Ovary (tissue), 3 donors: ENCODE measurements around the gene FSD1L.

Experiments used
- POLR2A ChIP-seq: fragments of 450-650 bp; IDR thresholded peaks from one replicate; pipeline ENCODE4 v1.6.1; 2017; ENCODE audit warnings: antibody characterized with exemption, mild to moderate bottlenecking, moderate library complexity
- TF ChIP-seq, protein P1 (sequence below), 3 donors: fragments of 450-650 bp in 2 of 3; fragments of 200-600 bp in 1 of 3; IDR thresholded peaks; one replicate each; pipeline versions ENCODE4 v1.5.1 to v1.8.0; 2016 to 2022; ENCODE audit warnings: antibody characterized with exemption in 3 of 3, mild to moderate bottlenecking in 1 of 3
- donor health status: DM: no; HTN: no; CAD: no.

GRCh38 chr9:105437704-105438103 is 10.1 kb upstream of the FSD1L start:
- TF ChIP-seq, protein P1, sequence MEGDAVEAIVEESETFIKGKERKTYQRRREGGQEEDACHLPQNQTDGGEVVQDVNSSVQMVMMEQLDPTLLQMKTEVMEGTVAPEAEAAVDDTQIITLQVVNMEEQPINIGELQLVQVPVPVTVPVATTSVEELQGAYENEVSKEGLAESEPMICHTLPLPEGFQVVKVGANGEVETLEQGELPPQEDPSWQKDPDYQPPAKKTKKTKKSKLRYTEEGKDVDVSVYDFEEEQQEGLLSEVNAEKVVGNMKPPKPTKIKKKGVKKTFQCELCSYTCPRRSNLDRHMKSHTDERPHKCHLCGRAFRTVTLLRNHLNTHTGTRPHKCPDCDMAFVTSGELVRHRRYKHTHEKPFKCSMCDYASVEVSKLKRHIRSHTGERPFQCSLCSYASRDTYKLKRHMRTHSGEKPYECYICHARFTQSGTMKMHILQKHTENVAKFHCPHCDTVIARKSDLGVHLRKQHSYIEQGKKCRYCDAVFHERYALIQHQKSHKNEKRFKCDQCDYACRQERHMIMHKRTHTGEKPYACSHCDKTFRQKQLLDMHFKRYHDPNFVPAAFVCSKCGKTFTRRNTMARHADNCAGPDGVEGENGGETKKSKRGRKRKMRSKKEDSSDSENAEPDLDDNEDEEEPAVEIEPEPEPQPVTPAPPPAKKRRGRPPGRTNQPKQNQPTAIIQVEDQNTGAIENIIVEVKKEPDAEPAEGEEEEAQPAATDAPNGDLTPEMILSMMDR (IDR thresholded peaks at IDR 0.05) = no peak
- no peak for TF ChIP-seq POLR2A
